ENCODE measurements around the gene ZC2HC1B. TPM values are rescaled to one million over a fixed set of nuclear protein-coding genes. Genes with fewer than 3 reads are reported as not detected.

The ZC2HC1B gene
- total RNA-seq, 1 donor from 2014 or later, result not detected

DNA sequence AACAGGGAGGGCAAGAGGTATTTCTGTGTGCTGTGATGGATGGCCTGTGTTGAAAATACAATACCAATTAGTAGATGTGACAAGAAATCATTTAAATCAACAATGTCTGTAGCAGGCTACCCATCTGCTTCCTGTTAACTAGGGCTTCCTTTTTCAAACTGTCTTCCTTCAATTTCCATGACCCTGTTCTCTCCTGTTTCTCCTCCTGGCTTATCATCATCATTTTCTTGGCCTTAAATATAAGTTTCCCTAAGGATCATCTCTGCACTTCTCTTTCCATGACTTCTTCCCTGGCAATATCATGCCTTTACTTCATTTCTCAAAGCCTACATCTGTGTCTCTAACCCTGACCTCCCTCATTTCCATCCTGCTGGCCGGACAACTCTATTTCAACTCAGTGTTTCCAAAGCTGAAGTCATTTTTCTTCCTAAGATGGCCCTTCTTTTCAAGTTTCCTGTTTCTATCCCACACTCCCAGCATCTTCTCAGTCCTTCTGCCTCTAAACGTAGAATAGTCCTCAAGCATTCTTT lies 18.2 kb downstream of the ZC2HC1B start:
- H3K9me3 Mint-ChIP-seq (ENCODE audit: unreplicated experiment), result peaks cover 3% of the 10 kb centered on the region
- TF ChIP-seq, protein P1, sequence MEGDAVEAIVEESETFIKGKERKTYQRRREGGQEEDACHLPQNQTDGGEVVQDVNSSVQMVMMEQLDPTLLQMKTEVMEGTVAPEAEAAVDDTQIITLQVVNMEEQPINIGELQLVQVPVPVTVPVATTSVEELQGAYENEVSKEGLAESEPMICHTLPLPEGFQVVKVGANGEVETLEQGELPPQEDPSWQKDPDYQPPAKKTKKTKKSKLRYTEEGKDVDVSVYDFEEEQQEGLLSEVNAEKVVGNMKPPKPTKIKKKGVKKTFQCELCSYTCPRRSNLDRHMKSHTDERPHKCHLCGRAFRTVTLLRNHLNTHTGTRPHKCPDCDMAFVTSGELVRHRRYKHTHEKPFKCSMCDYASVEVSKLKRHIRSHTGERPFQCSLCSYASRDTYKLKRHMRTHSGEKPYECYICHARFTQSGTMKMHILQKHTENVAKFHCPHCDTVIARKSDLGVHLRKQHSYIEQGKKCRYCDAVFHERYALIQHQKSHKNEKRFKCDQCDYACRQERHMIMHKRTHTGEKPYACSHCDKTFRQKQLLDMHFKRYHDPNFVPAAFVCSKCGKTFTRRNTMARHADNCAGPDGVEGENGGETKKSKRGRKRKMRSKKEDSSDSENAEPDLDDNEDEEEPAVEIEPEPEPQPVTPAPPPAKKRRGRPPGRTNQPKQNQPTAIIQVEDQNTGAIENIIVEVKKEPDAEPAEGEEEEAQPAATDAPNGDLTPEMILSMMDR (IDR thresholded peaks at IDR 0.05), result no peak
- H3K27ac Mint-ChIP-seq (ENCODE audit: unreplicated experiment), result no peak overlapping the region
- H3K36me3 Mint-ChIP-seq (ENCODE audit: unreplicated experiment), result peaks cover 5% of the 10 kb centered on the region
- H3K4me1 Mint-ChIP-seq (ENCODE audit: unreplicated experiment), result no peaks in the 10 kb centered on the region
- no peak for DNase-seq (ENCODE audit: extremely low spot score, unreplicated experiment)
- no peak overlapping the region for H3K4me3 Mint-ChIP-seq (ENCODE audit: unreplicated experiment)
- no peaks in the 10 kb centered on the region for H3K27me3 Mint-ChIP-seq (ENCODE audit: unreplicated experiment)

DNA sequence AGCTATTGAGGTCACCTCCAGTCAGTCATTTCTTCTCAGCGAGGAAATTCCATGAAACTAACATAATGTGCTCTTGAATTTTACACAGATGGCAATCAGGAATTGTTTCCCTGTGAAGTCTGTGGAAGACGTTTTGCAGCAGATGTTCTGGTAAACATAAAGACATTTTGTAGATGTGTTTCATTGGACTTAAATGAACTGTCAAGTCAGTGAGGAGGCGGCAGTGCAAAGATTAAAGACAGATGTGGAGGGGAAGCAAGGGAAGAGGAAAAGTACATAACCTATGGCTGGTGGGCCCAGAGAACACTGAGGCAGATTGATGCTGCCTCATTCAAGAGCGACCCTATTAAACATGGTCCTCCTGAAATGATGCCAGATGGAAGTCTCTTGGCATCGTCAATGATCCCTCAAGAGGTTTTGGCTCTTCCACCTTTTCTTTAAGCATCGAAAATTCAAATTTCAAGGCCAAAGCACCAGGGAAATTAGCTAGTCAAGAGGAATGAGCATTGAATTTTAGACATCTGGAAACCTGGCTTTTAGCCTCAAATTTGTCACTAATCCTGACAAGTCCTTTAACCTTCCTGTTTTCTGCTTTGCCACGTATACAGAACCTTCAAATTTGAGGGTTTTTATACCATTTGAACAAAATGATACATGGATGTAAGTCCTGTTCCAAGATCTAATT lies 20.1 kb downstream of the ZC2HC1B start:
- Mint-ChIP-seq H3K4me3 (ENCODE audit: unreplicated experiment) (no peak overlapping the region), H3K4me1 (ENCODE audit: unreplicated experiment) (no peaks in the 10 kb centered on the region), H3K27ac (ENCODE audit: unreplicated experiment) (no peak overlapping the region), H3K9me3 (ENCODE audit: unreplicated experiment) (no peaks in the 10 kb centered on the region), H3K27me3 (ENCODE audit: unreplicated experiment) (no peaks in the 10 kb centered on the region), H3K36me3 (ENCODE audit: unreplicated experiment) (peaks cover 9% of the 10 kb centered on the region)
- TF ChIP-seq, protein P1 (IDR thresholded peaks at IDR 0.05), result no peak
- no peak for DNase-seq (ENCODE audit: extremely low spot score, unreplicated experiment)

DNA sequence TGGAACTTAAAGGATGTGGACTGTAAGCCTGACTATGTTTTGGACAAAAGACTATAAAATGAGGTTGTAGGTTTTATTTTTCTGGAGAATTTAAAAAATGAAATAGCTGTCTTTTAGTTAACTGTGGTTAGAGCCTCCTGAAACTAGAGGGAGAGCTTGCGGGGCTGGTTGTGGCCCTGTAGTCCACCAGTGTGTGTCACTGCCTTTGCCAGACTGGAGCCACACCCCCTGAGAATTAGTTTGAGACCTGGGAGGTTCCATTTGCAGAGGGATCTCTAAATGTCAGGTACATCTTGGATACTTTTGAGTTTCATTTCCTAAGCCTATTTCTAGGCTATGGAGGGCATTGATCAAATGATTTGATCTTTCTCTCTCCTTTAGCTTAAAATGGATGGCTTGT lies 20.8 kb downstream of the ZC2HC1B start:
- DNase-seq (ENCODE audit: extremely low spot score, unreplicated experiment), result no peak
- H3K27ac Mint-ChIP-seq (ENCODE audit: unreplicated experiment), result no peak overlapping the region
- no peaks in the 10 kb centered on the region for H3K9me3 Mint-ChIP-seq (ENCODE audit: unreplicated experiment)

DNA sequence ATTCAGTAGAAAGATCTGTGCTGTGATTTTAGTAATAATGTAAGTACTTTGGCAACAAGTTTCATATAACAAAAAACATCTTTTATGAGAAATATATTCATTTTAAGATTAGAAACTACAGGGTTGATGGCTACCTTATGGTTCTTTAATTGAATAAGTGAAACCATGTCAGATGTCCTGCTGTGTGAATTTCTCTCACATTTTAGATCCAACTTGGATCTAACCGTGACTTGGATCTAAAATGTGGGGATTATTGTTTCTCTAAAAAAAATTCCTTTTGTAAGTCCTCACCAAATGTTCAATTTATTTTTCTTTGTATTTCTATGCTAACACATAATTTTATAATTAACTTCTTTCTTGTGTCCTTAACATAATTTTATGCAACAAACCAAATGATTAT lies 30.4 kb downstream of the ZC2HC1B start:
- H3K36me3 Mint-ChIP-seq (ENCODE audit: unreplicated experiment), result peaks cover 3% of the 10 kb centered on the region
- TF ChIP-seq, protein P1 (IDR thresholded peaks at IDR 0.05), result no peak
- H3K27me3 Mint-ChIP-seq (ENCODE audit: unreplicated experiment), result no peaks in the 10 kb centered on the region
- no peaks in the 10 kb centered on the region for H3K9me3 Mint-ChIP-seq (ENCODE audit: unreplicated experiment)
- H3K4me3 Mint-ChIP-seq (ENCODE audit: unreplicated experiment), result no peak overlapping the region
- H3K4me1 Mint-ChIP-seq (ENCODE audit: unreplicated experiment), result no peaks in the 10 kb centered on the region
- H3K27ac Mint-ChIP-seq (ENCODE audit: unreplicated experiment), result no peak overlapping the region
- DNase-seq (ENCODE audit: extremely low spot score, unreplicated experiment), result no peak

More for the DNA sequence above, 20.8 kb downstream of the ZC2HC1B start:
- TF ChIP-seq, protein P1 (IDR thresholded peaks at IDR 0.05), result no peak
- H3K27me3 Mint-ChIP-seq (ENCODE audit: unreplicated experiment), result no peaks in the 10 kb centered on the region
- H3K36me3 Mint-ChIP-seq (ENCODE audit: unreplicated experiment), result peaks cover 9% of the 10 kb centered on the region
- H3K4me1 Mint-ChIP-seq (ENCODE audit: unreplicated experiment), result no peaks in the 10 kb centered on the region
- no peak overlapping the region for H3K4me3 Mint-ChIP-seq (ENCODE audit: unreplicated experiment)

DNA sequence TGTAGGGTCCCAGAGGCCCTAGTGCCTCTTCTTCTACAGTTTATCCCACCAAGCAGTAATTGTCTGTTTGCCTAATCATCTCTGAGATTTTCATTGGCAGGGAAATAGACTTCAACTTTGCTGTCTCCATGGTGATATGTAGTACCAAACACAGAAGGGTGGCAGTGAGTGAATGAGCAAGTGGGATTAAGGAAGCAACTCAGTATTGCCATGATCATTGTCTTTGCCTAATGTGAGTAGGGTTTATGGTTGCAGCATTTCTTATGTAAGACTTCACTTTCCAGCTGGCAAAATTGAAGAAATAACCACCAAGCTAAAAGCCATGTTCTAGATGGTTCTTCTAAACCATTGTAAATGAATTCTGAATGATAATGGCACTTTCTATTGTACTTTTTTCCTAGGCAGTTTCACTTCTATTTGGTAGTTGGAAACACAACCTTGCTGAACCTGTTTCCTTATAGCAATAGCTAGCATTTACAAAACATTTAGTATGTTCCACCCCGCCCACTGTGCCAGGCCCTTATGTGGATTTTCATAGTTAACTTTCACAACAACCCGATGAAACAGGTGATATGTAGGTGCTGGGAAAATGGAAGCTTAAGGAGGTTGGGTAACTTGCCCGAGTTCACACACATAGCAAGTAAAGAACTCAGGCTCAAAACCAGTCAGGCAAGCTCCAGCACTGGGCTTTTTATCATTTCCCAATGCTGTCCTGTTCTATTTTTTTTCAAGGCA lies 32.0 kb downstream of the ZC2HC1B start:
- TF ChIP-seq, protein P1 (IDR thresholded peaks at IDR 0.05), result no peak
- H3K27me3 Mint-ChIP-seq (ENCODE audit: unreplicated experiment), result no peaks in the 10 kb centered on the region
- DNase-seq (ENCODE audit: extremely low spot score, unreplicated experiment), result no peak
- H3K36me3 Mint-ChIP-seq (ENCODE audit: unreplicated experiment), result peaks cover 5% of the 10 kb centered on the region
- no peak overlapping the region for H3K27ac Mint-ChIP-seq (ENCODE audit: unreplicated experiment)
- no peaks in the 10 kb centered on the region for H3K4me1 Mint-ChIP-seq (ENCODE audit: unreplicated experiment)
- no peaks in the 10 kb centered on the region for H3K9me3 Mint-ChIP-seq (ENCODE audit: unreplicated experiment)
- H3K4me3 Mint-ChIP-seq (ENCODE audit: unreplicated experiment), result no peak overlapping the region
